Esophagus muscularis mucosa (tissue), 4 donors: ENCODE data around the gene PAPLN. TPM values are rescaled to one million over a fixed set of nuclear protein-coding genes. Genes with fewer than 3 reads are reported as not detected.
"Not testable (repeated sequence)": the region's sequence is repeated elsewhere in the genome, so short reads cannot be mapped to it uniquely, and the experiment has no call there.

Source experiments
- DNase-seq: peaks from one replicate; pipeline ENCODE4 v3.0.0-alpha.2; 2017; ENCODE audit errors: extremely low spot score
- H3K27ac ChIP-seq, 4 donors: fragments of 200-600 bp; sonication (generic); replicated peaks in 1 of 4; 1 replicate in 3 of 4; 2 replicates in 1 of 4; pipeline ENCODE4 v1.5.1; 2016 to 2019; ENCODE audit warnings: mild to moderate bottlenecking in 1 of 4
- H3K27me3 ChIP-seq, 4 donors: fragments of 200-600 bp; sonication (generic); one replicate each; pipeline versions ENCODE4 v1.5.1 to v1.6.0; 2016 to 2019
- H3K36me3 ChIP-seq, 4 donors: fragments of 200-600 bp; sonication (generic); one replicate each; pipeline ENCODE4 v1.5.1; 2016 to 2019
- H3K4me1 ChIP-seq, 4 donors: fragments of 200-600 bp; sonication (generic); one replicate each; pipeline ENCODE4 v1.5.1; 2016 to 2019
- H3K4me3 ChIP-seq, 4 donors: fragments of 200-600 bp; sonication (generic); 1 replicate in 2 of 4; 2 replicates in 2 of 4; pipeline ENCODE4 v1.5.1; 2016 to 2019; ENCODE audit warnings: mild to moderate bottlenecking in 4 of 4, moderate library complexity in 1 of 4
- H3K9me3 ChIP-seq, 4 donors: fragments of 200-600 bp; sonication (generic); 1 replicate in 3 of 4; 2 replicates in 1 of 4; pipeline ENCODE4 v1.5.1; 2016 to 2019
- EP300 ChIP-seq: sonication (generic); formaldehyde crosslinking; IDR thresholded peaks from one replicate; pipeline ENCODE4 v1.6.1; 2017; ENCODE audit warnings: antibody characterized with exemption
- POLR2A ChIP-seq: fragments of 450-650 bp; IDR thresholded peaks from one replicate; pipeline ENCODE4 v1.6.1; 2017; ENCODE audit warnings: antibody characterized with exemption, moderate library complexity, mild to moderate bottlenecking, low read depth
- POLR2AphosphoS5 ChIP-seq, 2 donors: sonication (generic); formaldehyde crosslinking; IDR thresholded peaks; one replicate each; pipeline ENCODE4 v1.6.1; 2017; ENCODE audit warnings: antibody characterized with exemption in 2 of 2
- WGBS: methylation state at CpG from one replicate; pipeline ENCODE4 v1.1.5; 2018; 5-methylcytosine and 5-hydroxymethylcytosine counted together
- intact Hi-C: fragments of 100-400 bp; cut with DNase I; formaldehyde crosslinking; loops from one replicate; pipeline ENCODE4 v1.15.1; 2023
- total RNA-seq, 4 donors: library from RNA; depleted of rRNA; stranded (reverse); fragments of >200 nt; gene quantifications; one replicate each; pipeline versions ENCODE4 v1.1.0 to v1.2.1, GENCODE V29; 2016
- TF ChIP-seq, protein P1 (sequence below), 3 experiments: fragments of 200-600 bp in 2 of 3; fragments of 450-650 bp in 1 of 3; sonication (generic) in 2 of 3; IDR thresholded peaks; one replicate each; pipeline ENCODE4 v1.5.1; 2017 to 2019; ENCODE audit warnings: antibody characterized with exemption in 3 of 3, mild to moderate bottlenecking in 2 of 3, moderate library complexity in 1 of 3

Gene PAPLN, protein sequence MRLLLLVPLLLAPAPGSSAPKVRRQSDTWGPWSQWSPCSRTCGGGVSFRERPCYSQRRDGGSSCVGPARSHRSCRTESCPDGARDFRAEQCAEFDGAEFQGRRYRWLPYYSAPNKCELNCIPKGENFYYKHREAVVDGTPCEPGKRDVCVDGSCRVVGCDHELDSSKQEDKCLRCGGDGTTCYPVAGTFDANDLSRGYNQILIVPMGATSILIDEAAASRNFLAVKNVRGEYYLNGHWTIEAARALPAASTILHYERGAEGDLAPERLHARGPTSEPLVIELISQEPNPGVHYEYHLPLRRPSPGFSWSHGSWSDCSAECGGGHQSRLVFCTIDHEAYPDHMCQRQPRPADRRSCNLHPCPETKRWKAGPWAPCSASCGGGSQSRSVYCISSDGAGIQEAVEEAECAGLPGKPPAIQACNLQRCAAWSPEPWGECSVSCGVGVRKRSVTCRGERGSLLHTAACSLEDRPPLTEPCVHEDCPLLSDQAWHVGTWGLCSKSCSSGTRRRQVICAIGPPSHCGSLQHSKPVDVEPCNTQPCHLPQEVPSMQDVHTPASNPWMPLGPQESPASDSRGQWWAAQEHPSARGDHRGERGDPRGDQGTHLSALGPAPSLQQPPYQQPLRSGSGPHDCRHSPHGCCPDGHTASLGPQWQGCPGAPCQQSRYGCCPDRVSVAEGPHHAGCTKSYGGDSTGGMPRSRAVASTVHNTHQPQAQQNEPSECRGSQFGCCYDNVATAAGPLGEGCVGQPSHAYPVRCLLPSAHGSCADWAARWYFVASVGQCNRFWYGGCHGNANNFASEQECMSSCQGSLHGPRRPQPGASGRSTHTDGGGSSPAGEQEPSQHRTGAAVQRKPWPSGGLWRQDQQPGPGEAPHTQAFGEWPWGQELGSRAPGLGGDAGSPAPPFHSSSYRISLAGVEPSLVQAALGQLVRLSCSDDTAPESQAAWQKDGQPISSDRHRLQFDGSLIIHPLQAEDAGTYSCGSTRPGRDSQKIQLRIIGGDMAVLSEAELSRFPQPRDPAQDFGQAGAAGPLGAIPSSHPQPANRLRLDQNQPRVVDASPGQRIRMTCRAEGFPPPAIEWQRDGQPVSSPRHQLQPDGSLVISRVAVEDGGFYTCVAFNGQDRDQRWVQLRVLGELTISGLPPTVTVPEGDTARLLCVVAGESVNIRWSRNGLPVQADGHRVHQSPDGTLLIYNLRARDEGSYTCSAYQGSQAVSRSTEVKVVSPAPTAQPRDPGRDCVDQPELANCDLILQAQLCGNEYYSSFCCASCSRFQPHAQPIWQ
- 10 to 100 TPM; 12.0 to 43.5 (median 24.1) TPM for total RNA-seq

- peak; percentile 90 for DNase-seq
- Histone ChIP-seq H3K4me1 (peaks cover 28 to 77% (median 70%) of the 10 kb centered on the region in 4 donors), H3K9me3 (no peaks in the 10 kb centered on the region), H3K4me3 (peak within 1 kb of the TSS; percentile 60 to 78 (median 70)), H3K27me3 (peaks cover 0 to 18% (median 4%) of the 10 kb centered on the region in 4 donors), H3K27ac (peak within 1 kb of the TSS; percentile 60 to 77 (median 76)), H3K36me3 (no peaks in the 10 kb centered on the region)
- no peak for TF ChIP-seq POLR2A
- no peak for TF ChIP-seq EP300
- peak in 1 of 2 donors; percentile 25 for TF ChIP-seq POLR2AphosphoS5 (IDR thresholded peaks at IDR 0.05)
- TF ChIP-seq, protein P1, sequence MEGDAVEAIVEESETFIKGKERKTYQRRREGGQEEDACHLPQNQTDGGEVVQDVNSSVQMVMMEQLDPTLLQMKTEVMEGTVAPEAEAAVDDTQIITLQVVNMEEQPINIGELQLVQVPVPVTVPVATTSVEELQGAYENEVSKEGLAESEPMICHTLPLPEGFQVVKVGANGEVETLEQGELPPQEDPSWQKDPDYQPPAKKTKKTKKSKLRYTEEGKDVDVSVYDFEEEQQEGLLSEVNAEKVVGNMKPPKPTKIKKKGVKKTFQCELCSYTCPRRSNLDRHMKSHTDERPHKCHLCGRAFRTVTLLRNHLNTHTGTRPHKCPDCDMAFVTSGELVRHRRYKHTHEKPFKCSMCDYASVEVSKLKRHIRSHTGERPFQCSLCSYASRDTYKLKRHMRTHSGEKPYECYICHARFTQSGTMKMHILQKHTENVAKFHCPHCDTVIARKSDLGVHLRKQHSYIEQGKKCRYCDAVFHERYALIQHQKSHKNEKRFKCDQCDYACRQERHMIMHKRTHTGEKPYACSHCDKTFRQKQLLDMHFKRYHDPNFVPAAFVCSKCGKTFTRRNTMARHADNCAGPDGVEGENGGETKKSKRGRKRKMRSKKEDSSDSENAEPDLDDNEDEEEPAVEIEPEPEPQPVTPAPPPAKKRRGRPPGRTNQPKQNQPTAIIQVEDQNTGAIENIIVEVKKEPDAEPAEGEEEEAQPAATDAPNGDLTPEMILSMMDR (IDR thresholded peaks at IDR 0.05), result no peak
- intact Hi-C loops, result no loop called here
- 5% methylated on average over 21 of the region's 48 CpGs for WGBS
These were observed at the start of gene PAPLN for GRCh38 chr14:73237219-73237785. TSS of gene PAPLN (plus strand) at chr14:73237506. CDS start at chr14:73239779, 2,273 bp downstream.

- H3K4me3 ChIP-seq, result no peak overlapping the region
- no peak for DNase-seq
- intact Hi-C loops, result no loop called here
- no peaks in the 10 kb centered on the region for H3K27me3 ChIP-seq
- H3K27ac ChIP-seq, result no peak overlapping the region
- WGBS, result 85% methylated on average over 3 of the region's 3 CpGs
- no peaks in the 10 kb centered on the region for H3K9me3 ChIP-seq
- no peaks in the 10 kb centered on the region for H3K4me1 ChIP-seq
- H3K36me3 ChIP-seq, result peaks cover 27 to 75% (median 65%) of the 10 kb centered on the region in 4 donors
- TF ChIP-seq EP300 (no peak), POLR2AphosphoS5 (IDR thresholded peaks at IDR 0.05) (no peak), POLR2A (no peak)
- TF ChIP-seq, protein P1 (IDR thresholded peaks at IDR 0.05), result no peak
These were observed 48.8 kb upstream of the PAPLN start for GRCh38 chr14:73188501-73188911.

DNA sequence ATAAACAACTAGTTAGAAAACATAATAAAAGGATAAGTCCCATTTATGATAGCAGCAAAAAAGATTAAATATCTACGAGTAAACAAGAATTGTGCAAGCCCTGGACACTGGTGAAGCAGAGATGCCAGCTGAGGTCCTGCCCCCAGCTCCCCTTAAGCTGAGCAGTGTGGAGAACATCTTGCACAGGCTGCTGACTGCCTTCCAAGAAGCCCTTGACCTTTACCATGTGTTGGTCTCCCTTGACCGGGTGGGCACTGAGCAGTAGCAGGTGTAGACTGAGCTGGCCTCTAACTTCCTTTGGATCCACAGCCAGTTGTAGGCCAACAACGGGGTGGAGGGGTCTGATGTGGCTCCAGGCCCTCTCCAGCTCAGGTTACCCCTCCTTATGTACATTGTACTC is 47.7 kb upstream of the PAPLN start:
- no peaks in the 10 kb centered on the region for H3K27me3 ChIP-seq
- intact Hi-C loops, result no loop called here
- TF ChIP-seq EP300 (no peak), POLR2AphosphoS5 (IDR thresholded peaks at IDR 0.05) (no peak), POLR2A (no peak)
- TF ChIP-seq, protein P1 (IDR thresholded peaks at IDR 0.05), result no peak
- H3K27ac ChIP-seq, result no peak overlapping the region
- no peak overlapping the region for H3K4me3 ChIP-seq
- no peaks in the 10 kb centered on the region for H3K9me3 ChIP-seq
- no peaks in the 10 kb centered on the region for H3K4me1 ChIP-seq
- WGBS, result 94% methylated on average over 3 of the region's 3 CpGs
- no peak for DNase-seq
- peaks cover 35 to 86% (median 76%) of the 10 kb centered on the region in 4 donors for H3K36me3 ChIP-seq

- WGBS, result 91% methylated on average over 2 of the region's 2 CpGs
- TF ChIP-seq POLR2AphosphoS5 (IDR thresholded peaks at IDR 0.05) (no peak), EP300 (no peak), POLR2A (no peak)
- TF ChIP-seq, protein P1 (IDR thresholded peaks at IDR 0.05), result no peak
- peaks cover 35 to 93% (median 81%) of the 10 kb centered on the region in 4 donors for H3K36me3 ChIP-seq
These were observed 45.9 kb upstream of the PAPLN start for GRCh38 chr14:73191441-73191840.

GRCh38 chr14:73194306-73194705 is 43.0 kb upstream of the PAPLN start:
- H3K9me3 ChIP-seq, H3K27me3 ChIP-seq, H3K4me1 ChIP-seq, intact Hi-C loops, H3K27ac ChIP-seq, DNase-seq, H3K4me3 ChIP-seq: not testable (repeated sequence)
- peaks cover 24 to 91% (median 74%) of the 10 kb centered on the region in 4 donors for H3K36me3 ChIP-seq
- WGBS, result 94% methylated on average over 8 of the region's 8 CpGs

More at GRCh38 chr14:73191441-73191840, 45.9 kb upstream of the PAPLN start:
- Histone ChIP-seq H3K9me3 (no peaks in the 10 kb centered on the region), H3K27me3 (no peaks in the 10 kb centered on the region), H3K4me1 (no peaks in the 10 kb centered on the region), H3K27ac (no peak overlapping the region), H3K4me3 (no peak overlapping the region)
- intact Hi-C loops, result no loop called here
- no peak for DNase-seq
